Measurements from ENCODE around the gene SYMPK.

The SYMPK gene

DNA sequence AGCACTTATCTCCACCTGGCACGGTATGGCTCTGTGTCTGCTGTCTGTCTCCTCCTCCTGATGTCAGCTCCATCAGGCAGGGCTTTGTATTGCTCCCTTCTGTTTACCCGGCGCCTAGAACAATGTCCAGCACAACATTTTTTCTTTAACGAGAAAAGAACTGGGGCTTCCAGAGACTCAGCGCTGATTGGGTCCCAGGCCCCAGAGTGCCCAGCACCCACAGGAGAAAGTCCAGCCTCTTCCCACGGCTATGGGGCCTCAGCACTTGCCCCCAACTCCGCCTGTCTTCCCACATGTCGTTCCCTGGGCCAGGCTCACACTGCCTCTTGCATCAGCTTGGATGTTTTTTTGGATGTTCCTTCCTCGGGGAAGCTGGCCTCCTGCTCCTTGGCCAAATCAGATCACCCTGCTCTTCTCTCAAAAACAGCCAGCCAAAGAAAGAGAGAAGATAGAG lies 32.6 kb upstream of the SYMPK start:
- no peak for TF ChIP-seq ARNTL (CRISPR knock-in tag; IDR thresholded peaks at IDR 0.05; ENCODE audit: borderline replicate concordance, low read depth)
- no peak for TF ChIP-seq ZNF8 (CRISPR knock-in tag; IDR thresholded peaks at IDR 0.05)
- TF ChIP-seq, protein P1, sequence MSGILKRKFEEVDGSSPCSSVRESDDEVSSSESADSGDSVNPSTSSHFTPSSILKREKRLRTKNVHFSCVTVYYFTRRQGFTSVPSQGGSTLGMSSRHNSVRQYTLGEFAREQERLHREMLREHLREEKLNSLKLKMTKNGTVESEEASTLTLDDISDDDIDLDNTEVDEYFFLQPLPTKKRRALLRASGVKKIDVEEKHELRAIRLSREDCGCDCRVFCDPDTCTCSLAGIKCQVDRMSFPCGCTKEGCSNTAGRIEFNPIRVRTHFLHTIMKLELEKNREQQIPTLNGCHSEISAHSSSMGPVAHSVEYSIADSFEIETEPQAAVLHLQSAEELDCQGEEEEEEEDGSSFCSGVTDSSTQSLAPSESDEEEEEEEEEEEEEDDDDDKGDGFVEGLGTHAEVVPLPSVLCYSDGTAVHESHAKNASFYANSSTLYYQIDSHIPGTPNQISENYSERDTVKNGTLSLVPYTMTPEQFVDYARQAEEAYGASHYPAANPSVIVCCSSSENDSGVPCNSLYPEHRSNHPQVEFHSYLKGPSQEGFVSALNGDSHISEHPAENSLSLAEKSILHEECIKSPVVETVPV (CRISPR knock-in tag; IDR thresholded peaks at IDR 0.05), result no peak
- TF ChIP-seq BACH2 (CRISPR knock-in tag; IDR thresholded peaks at IDR 0.05; ENCODE audit: borderline replicate concordance), result no peak
- no peak for TF ChIP-seq TOX (CRISPR knock-in tag; IDR thresholded peaks at IDR 0.05; ENCODE audit: borderline replicate concordance)
- TF ChIP-seq SNAI2 (CRISPR knock-in tag; IDR thresholded peaks at IDR 0.05), result no peak
- TF ChIP-seq, protein P2, sequence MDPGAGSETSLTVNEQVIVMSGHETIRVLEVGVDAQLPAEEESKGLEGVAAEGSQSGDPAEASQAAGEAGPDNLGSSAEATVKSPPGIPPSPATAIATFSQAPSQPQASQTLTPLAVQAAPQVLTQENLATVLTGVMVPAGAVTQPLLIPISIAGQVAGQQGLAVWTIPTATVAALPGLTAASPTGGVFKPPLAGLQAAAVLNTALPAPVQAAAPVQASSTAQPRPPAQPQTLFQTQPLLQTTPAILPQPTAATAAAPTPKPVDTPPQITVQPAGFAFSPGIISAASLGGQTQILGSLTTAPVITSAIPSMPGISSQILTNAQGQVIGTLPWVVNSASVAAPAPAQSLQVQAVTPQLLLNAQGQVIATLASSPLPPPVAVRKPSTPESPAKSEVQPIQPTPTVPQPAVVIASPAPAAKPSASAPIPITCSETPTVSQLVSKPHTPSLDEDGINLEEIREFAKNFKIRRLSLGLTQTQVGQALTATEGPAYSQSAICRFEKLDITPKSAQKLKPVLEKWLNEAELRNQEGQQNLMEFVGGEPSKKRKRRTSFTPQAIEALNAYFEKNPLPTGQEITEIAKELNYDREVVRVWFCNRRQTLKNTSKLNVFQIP (CRISPR knock-in tag; IDR thresholded peaks at IDR 0.05; ENCODE audit: borderline replicate concordance, low read depth), result no peak
- TF ChIP-seq CSDC2 (CRISPR knock-in tag; IDR thresholded peaks at IDR 0.05), result no peak
- ATAC-seq, result no peak

DNA sequence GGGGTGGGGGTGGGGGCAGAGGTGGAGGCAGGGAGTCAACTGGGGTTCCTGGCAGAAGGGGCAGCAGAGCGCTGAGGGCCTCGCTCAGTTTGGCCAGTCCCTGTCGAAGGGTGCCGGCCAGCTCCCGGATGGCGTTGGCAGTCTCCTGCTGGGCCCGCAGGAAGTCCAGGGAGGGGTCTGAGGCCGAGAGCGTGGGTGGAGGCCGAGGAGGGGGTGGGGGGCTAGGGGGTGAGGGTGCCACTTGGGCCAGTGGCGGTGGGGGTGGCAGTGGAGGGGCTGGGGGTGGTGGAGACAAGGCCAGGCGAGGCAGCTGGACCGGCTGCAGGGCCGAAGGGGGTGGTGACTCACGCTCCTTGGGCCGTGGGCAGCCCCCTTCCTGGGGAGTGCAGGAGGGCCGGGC lies 27.9 kb upstream of the SYMPK start:
- ATAC-seq, result no peak
- TF ChIP-seq ZNF70 (CRISPR knock-in tag; IDR thresholded peaks at IDR 0.05) (no peak), ZNF565 (CRISPR knock-in tag; conservative IDR thresholded peaks at IDR 0.05; ENCODE audit: low read depth) (no peak), TCF4 (CRISPR knock-in tag; IDR thresholded peaks at IDR 0.05; ENCODE audit: borderline replicate concordance) (no peak), GLIS3 (CRISPR knock-in tag; IDR thresholded peaks at IDR 0.05) (no peak), BACH2 (CRISPR knock-in tag; IDR thresholded peaks at IDR 0.05; ENCODE audit: borderline replicate concordance) (no peak), ZFP3 (CRISPR knock-in tag; IDR thresholded peaks at IDR 0.05) (no peak), PPARA (CRISPR knock-in tag; IDR thresholded peaks at IDR 0.05; ENCODE audit: borderline replicate concordance) (no peak), TOX (CRISPR knock-in tag; IDR thresholded peaks at IDR 0.05; ENCODE audit: borderline replicate concordance) (no peak), OSR1 (CRISPR knock-in tag; IDR thresholded peaks at IDR 0.05) (no peak), ESRRG (CRISPR knock-in tag; IDR thresholded peaks at IDR 0.05) (no peak), ZFP30 (CRISPR knock-in tag; IDR thresholded peaks at IDR 0.05) (no peak), SNAI2 (CRISPR knock-in tag; IDR thresholded peaks at IDR 0.05) (no peak), ZNF8 (CRISPR knock-in tag; IDR thresholded peaks at IDR 0.05) (no peak), ZC3H10 (CRISPR knock-in tag; IDR thresholded peaks at IDR 0.05) (no peak), RARB (CRISPR knock-in tag; IDR thresholded peaks at IDR 0.05) (no peak)
- TF ChIP-seq, protein P3, sequence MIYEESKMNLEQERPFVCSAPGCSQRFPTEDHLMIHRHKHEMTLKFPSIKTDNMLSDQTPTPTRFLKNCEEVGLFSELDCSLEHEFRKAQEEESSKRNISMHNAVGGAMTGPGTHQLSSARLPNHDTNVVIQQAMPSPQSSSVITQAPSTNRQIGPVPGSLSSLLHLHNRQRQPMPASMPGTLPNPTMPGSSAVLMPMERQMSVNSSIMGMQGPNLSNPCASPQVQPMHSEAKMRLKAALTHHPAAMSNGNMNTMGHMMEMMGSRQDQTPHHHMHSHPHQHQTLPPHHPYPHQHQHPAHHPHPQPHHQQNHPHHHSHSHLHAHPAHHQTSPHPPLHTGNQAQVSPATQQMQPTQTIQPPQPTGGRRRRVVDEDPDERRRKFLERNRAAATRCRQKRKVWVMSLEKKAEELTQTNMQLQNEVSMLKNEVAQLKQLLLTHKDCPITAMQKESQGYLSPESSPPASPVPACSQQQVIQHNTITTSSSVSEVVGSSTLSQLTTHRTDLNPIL (CRISPR knock-in tag; IDR thresholded peaks at IDR 0.05; ENCODE audit: low read depth), result no peak
- TF ChIP-seq, protein P4, sequence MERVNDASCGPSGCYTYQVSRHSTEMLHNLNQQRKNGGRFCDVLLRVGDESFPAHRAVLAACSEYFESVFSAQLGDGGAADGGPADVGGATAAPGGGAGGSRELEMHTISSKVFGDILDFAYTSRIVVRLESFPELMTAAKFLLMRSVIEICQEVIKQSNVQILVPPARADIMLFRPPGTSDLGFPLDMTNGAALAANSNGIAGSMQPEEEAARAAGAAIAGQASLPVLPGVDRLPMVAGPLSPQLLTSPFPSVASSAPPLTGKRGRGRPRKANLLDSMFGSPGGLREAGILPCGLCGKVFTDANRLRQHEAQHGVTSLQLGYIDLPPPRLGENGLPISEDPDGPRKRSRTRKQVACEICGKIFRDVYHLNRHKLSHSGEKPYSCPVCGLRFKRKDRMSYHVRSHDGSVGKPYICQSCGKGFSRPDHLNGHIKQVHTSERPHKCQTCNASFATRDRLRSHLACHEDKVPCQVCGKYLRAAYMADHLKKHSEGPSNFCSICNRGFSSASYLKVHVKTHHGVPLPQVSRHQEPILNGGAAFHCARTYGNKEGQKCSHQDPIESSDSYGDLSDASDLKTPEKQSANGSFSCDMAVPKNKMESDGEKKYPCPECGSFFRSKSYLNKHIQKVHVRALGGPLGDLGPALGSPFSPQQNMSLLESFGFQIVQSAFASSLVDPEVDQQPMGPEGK (CRISPR knock-in tag; IDR thresholded peaks at IDR 0.05; ENCODE audit: borderline replicate concordance), result no peak

DNA sequence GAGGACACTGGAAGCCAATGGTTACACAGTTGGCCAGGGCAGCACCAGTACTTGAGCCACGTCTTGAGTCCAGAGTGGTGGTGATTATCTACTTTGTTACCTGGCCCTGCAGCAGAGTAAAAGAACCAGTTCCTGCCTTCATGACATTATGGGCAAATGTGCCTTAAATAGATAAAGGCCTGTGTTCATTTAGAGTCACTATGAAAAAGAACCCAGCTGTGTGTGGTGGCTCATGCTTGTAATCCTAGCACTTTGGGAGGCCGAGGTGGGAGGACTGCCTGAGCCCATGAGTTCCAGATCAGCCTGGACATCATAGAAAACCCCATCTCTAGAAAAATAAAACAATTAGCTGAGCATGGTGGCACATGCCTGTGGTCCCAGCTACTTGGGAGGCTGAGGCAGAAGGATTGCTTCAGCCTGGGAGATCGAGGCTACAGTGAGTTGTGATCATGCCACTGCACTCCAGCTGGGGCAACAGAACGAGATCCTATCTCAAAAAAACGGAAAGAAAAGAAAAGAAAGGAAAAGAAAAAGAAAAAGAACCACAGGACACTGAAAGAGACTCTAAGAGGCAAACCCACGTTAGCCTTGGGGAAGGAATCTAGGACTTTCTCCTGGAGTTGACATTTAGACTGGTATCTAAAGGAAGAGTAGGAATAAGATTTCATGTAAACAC lies 26.4 kb upstream of the SYMPK start:
- ATAC-seq, result no peak

More for the DNA sequence above, 26.4 kb upstream of the SYMPK start:
- TF ChIP-seq, protein P2 (CRISPR knock-in tag; IDR thresholded peaks at IDR 0.05; ENCODE audit: borderline replicate concordance, low read depth), result no peak
- TF ChIP-seq ZC3H10 (CRISPR knock-in tag; IDR thresholded peaks at IDR 0.05) (no peak), ZFP30 (CRISPR knock-in tag; IDR thresholded peaks at IDR 0.05) (no peak), ZNF70 (CRISPR knock-in tag; IDR thresholded peaks at IDR 0.05) (no peak), RARB (CRISPR knock-in tag; IDR thresholded peaks at IDR 0.05) (no peak), PPARA (CRISPR knock-in tag; IDR thresholded peaks at IDR 0.05; ENCODE audit: borderline replicate concordance) (no peak), SNAI2 (CRISPR knock-in tag; IDR thresholded peaks at IDR 0.05) (no peak), OSR1 (CRISPR knock-in tag; IDR thresholded peaks at IDR 0.05) (no peak), BACH2 (CRISPR knock-in tag; IDR thresholded peaks at IDR 0.05; ENCODE audit: borderline replicate concordance) (no peak), ZNF565 (CRISPR knock-in tag; conservative IDR thresholded peaks at IDR 0.05; ENCODE audit: low read depth) (no peak)
